ENCODE measurements around the gene TM4SF4. TPM values are rescaled to one million over a fixed set of nuclear protein-coding genes. Genes with fewer than 3 reads are reported as not detected.

The TM4SF4 gene
- total RNA-seq, 1 donor from 2014 or later: not detected

DNA sequence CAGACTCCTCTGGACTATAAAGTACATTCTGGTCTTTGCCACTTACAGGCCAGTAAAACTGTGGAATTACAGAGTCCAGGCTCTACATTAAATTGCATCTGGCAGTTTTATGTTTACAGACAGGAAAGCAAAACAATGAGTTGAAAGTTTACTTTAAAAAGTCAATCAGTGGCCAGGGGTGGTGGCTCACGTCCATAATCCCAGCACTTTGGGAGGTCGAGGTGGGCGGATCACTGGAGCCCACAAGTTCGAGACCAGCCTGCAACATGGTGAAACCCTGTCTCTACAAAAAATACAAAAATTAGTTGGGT lies 53.8 kb downstream of the TM4SF4 start:
- no peaks in the 10 kb centered on the region for H3F3A ChIP-seq (ENCODE audit: low read depth)
- TF ChIP-seq EZH2phosphoT487 (IDR thresholded peaks at IDR 0.05) (no peak), EZH2 (IDR thresholded peaks at IDR 0.05) (no peak)
- TF ChIP-seq, protein P1, sequence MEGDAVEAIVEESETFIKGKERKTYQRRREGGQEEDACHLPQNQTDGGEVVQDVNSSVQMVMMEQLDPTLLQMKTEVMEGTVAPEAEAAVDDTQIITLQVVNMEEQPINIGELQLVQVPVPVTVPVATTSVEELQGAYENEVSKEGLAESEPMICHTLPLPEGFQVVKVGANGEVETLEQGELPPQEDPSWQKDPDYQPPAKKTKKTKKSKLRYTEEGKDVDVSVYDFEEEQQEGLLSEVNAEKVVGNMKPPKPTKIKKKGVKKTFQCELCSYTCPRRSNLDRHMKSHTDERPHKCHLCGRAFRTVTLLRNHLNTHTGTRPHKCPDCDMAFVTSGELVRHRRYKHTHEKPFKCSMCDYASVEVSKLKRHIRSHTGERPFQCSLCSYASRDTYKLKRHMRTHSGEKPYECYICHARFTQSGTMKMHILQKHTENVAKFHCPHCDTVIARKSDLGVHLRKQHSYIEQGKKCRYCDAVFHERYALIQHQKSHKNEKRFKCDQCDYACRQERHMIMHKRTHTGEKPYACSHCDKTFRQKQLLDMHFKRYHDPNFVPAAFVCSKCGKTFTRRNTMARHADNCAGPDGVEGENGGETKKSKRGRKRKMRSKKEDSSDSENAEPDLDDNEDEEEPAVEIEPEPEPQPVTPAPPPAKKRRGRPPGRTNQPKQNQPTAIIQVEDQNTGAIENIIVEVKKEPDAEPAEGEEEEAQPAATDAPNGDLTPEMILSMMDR (IDR thresholded peaks at IDR 0.05): no peak
- no peak overlapping the region for H2AFZ ChIP-seq (replicated peaks)
- no peaks in the 10 kb centered on the region for H3K36me3 ChIP-seq
- Mint-ChIP-seq H3K9me3 (no peaks in the 10 kb centered on the region), H3K4me1 (peaks cover 33% of the 10 kb centered on the region), H3K27me3 (ENCODE audit: insufficient read depth, low read depth) (no peaks in the 10 kb centered on the region), H3K4me3 (no peak overlapping the region), H3K36me3 (peaks cover 10% of the 10 kb centered on the region), H3K27ac (no peak overlapping the region)
- H3K27ac ChIP-seq: no peak overlapping the region
- no peaks in the 10 kb centered on the region for H4K20me1 ChIP-seq (ENCODE audit: low read depth)
- H3K27me3 ChIP-seq: no peaks in the 10 kb centered on the region
- no peak for DNase-seq (ENCODE audit: low spot score)
- no peaks in the 10 kb centered on the region for H3K9me3 ChIP-seq (ENCODE audit: low read depth)
- no peak overlapping the region for H3K4me3 ChIP-seq
- no peaks in the 10 kb centered on the region for H3K4me1 ChIP-seq
- H3K4me2 ChIP-seq: no peak overlapping the region
- H3K79me2 ChIP-seq (ENCODE audit: low read depth): no peaks in the 10 kb centered on the region
- no peak overlapping the region for H3K9ac ChIP-seq

GRCh38 chr3:149529099-149529498 lies 54.6 kb downstream of the TM4SF4 start:
- Mint-ChIP-seq H3K4me1 (peaks cover 38% of the 10 kb centered on the region), H3K4me3 (no peak overlapping the region), H3K27ac (no peak overlapping the region), H3K9me3 (no peaks in the 10 kb centered on the region), H3K27me3 (ENCODE audit: insufficient read depth, low read depth) (no peaks in the 10 kb centered on the region), H3K36me3 (peaks cover 3% of the 10 kb centered on the region)
- Histone ChIP-seq H3K9ac (no peak overlapping the region), H3K79me2 (ENCODE audit: low read depth) (no peaks in the 10 kb centered on the region), H4K20me1 (ENCODE audit: low read depth) (no peaks in the 10 kb centered on the region), H2AFZ (replicated peaks) (no peak overlapping the region), H3K4me2 (no peak overlapping the region), H3K27me3 (no peaks in the 10 kb centered on the region), H3K9me3 (ENCODE audit: low read depth) (no peaks in the 10 kb centered on the region), H3F3A (ENCODE audit: low read depth) (no peaks in the 10 kb centered on the region), H3K36me3 (no peaks in the 10 kb centered on the region), H3K4me1 (no peaks in the 10 kb centered on the region), H3K27ac (no peak overlapping the region), H3K4me3 (no peak overlapping the region)
- TF ChIP-seq EZH2phosphoT487 (IDR thresholded peaks at IDR 0.05) (no peak), EZH2 (IDR thresholded peaks at IDR 0.05) (no peak)
- TF ChIP-seq, protein P1 (IDR thresholded peaks at IDR 0.05): no peak
- DNase-seq (ENCODE audit: low spot score): no peak

DNA sequence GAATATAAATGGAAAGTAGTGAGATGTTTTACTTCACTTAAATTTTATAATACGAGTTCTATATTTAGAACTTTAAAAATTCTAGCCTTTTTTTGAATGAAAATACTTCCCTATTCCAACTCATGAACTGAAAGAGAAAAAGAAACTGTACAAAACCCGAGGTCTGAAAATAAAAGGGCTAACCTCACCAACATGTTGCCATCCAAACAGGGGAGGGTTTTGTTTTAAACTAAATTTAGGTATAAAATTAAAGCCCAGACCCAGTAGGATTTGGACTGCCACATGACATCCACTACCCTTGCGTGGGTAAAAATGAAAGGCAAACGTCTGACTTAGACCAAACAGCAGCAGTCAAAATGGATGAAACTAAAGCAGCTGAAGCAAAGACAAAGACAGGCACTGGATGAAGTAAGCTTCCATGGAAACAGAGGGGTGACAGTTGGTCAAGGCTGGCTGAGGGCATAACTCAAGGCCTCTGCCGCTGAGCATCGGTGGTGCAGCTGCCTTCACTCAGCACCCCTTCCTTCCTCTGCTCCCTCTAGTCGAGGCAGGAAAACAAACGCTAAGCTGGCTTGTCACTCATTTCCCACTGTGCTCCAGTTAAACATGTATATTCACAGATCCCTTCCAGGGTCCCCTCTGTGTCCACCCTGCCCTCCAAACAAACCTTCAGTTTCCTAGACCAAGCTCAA lies 58.1 kb downstream of the TM4SF4 start:
- H3K36me3 ChIP-seq: no peaks in the 10 kb centered on the region
- H2AFZ ChIP-seq (replicated peaks): no peak overlapping the region
- Mint-ChIP-seq H3K9me3 (no peaks in the 10 kb centered on the region), H3K4me3 (peak overlapping the region; percentile 4), H3K27ac (peak overlapping the region; percentile 70), H3K4me1 (peaks cover 69% of the 10 kb centered on the region), H3K27me3 (ENCODE audit: insufficient read depth, low read depth) (no peaks in the 10 kb centered on the region), H3K36me3 (no peaks in the 10 kb centered on the region)
- no peaks in the 10 kb centered on the region for H3K9me3 ChIP-seq (ENCODE audit: low read depth)
- H3K9ac ChIP-seq: no peak overlapping the region
- H4K20me1 ChIP-seq (ENCODE audit: low read depth): no peaks in the 10 kb centered on the region
- H3K4me1 ChIP-seq: peaks cover 28% of the 10 kb centered on the region
- no peaks in the 10 kb centered on the region for H3K27me3 ChIP-seq
- peaks cover 16% of the 10 kb centered on the region for H3F3A ChIP-seq (ENCODE audit: low read depth)
- TF ChIP-seq, protein P1 (IDR thresholded peaks at IDR 0.05): no peak
- TF ChIP-seq EZH2phosphoT487 (IDR thresholded peaks at IDR 0.05) (no peak), EZH2 (IDR thresholded peaks at IDR 0.05) (no peak)
- H3K4me2 ChIP-seq: no peak overlapping the region
- no peak overlapping the region for H3K4me3 ChIP-seq
- DNase-seq (ENCODE audit: low spot score): no peak
- H3K79me2 ChIP-seq (ENCODE audit: low read depth): no peaks in the 10 kb centered on the region
- no peak overlapping the region for H3K27ac ChIP-seq
